Hepatocyte (in vitro differentiated cells): Measurements from ENCODE around the gene USP49.

ENCODE experiments used
- EZH2 ChIP-seq: fragments of 200-600 bp; sonication (generic); IDR thresholded peaks from 2 replicates; pipeline ENCODE4 v1.6.1; 2016; ENCODE audit warnings: antibody characterized with exemption, mild to moderate bottlenecking, borderline replicate concordance
- EZH2phosphoT487 ChIP-seq: fragments of 200-600 bp; sonication (generic); IDR thresholded peaks from one replicate; pipeline ENCODE4 v1.6.1; 2018; ENCODE audit warnings: antibody characterized with exemption, mild to moderate bottlenecking, low read depth, moderate library complexity; ENCODE audit not compliant: unreplicated experiment, severe bottlenecking
- TF ChIP-seq, protein P1 (sequence below): fragments of 200-600 bp; sonication (generic); IDR thresholded peaks from 2 replicates; pipeline ENCODE4 v1.5.1; 2016; ENCODE audit warnings: antibody characterized with exemption, mild to moderate bottlenecking; ENCODE audit not compliant: poor library complexity

DNA sequence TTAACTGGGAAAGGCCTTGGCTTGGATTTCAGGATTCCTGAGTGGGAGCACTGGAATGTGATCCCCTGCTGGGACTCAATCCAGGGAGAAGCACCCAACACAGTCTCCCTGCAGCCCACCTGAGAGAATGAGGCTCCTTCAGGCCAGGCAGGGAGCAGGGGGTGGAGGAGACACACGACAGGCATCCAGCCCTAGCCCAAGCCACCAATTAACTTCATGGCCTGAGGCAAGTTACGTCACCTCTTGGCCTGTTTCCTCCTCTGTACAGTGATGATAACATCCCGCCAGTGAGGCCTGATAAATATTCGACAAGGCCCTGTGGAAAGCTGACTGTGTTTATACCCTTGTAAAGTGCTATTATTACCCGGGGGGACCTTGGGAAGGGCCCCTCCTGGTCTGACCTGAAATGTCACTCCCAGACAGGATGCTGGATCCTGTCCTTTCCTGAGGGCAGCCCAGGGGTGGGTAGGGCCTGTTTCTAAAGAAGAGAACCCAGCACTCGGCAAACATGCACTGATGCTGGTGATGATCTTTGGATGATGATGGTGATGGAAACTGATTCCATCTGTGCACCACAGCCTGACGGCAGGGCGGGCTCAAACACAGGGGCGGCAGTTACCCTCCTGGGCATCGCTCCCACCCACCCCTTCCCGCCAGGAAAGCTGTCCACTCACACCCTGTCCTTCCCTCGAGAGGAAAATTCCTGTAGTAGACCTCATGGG, 127.9 kb downstream of the USP49 start:
- TF ChIP-seq, protein P1, sequence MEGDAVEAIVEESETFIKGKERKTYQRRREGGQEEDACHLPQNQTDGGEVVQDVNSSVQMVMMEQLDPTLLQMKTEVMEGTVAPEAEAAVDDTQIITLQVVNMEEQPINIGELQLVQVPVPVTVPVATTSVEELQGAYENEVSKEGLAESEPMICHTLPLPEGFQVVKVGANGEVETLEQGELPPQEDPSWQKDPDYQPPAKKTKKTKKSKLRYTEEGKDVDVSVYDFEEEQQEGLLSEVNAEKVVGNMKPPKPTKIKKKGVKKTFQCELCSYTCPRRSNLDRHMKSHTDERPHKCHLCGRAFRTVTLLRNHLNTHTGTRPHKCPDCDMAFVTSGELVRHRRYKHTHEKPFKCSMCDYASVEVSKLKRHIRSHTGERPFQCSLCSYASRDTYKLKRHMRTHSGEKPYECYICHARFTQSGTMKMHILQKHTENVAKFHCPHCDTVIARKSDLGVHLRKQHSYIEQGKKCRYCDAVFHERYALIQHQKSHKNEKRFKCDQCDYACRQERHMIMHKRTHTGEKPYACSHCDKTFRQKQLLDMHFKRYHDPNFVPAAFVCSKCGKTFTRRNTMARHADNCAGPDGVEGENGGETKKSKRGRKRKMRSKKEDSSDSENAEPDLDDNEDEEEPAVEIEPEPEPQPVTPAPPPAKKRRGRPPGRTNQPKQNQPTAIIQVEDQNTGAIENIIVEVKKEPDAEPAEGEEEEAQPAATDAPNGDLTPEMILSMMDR, result no peak
- no peak for TF ChIP-seq EZH2
- TF ChIP-seq EZH2phosphoT487, result no peak
